ENCODE results near the gene PLXNA4.

Gene PLXNA4

GRCh38 chr7:132084776-132085388 is 491.4 kb downstream of the PLXNA4 start:
- no peak for TF ChIP-seq CTCF (IDR thresholded peaks at IDR 0.05; ENCODE audit: low read depth, low read length)
- no peak overlapping the region for H3K4me3 ChIP-seq (ENCODE audit: low read depth, low read length)

- no peak for TF ChIP-seq CTCF (IDR thresholded peaks at IDR 0.05; ENCODE audit: low read depth, low read length)
- no peak overlapping the region for H3K4me3 ChIP-seq (ENCODE audit: low read depth, low read length)
These were observed 492.6 kb downstream of the PLXNA4 start for GRCh38 chr7:132083537-132084123.

- no peak overlapping the region for H3K4me3 ChIP-seq (ENCODE audit: low read depth, low read length)
These were observed 493.1 kb downstream of the PLXNA4 start for GRCh38 chr7:132083126-132083525.

GRCh38 chr7:132082394-132082793 is 493.9 kb downstream of the PLXNA4 start:
- H3K4me3 ChIP-seq (ENCODE audit: low read depth, low read length): no peak overlapping the region
- no peak for TF ChIP-seq CTCF (IDR thresholded peaks at IDR 0.05; ENCODE audit: low read depth, low read length)

More at GRCh38 chr7:132083126-132083525, 493.1 kb downstream of the PLXNA4 start:
- TF ChIP-seq CTCF (IDR thresholded peaks at IDR 0.05; ENCODE audit: low read depth, low read length): no peak

GRCh38 chr7:132081686-132082085 is 494.6 kb downstream of the PLXNA4 start:
- TF ChIP-seq CTCF (IDR thresholded peaks at IDR 0.05; ENCODE audit: low read depth, low read length): no peak
- no peak overlapping the region for H3K4me3 ChIP-seq (ENCODE audit: low read depth, low read length)

GRCh38 chr7:132080967-132081668 is 495.2 kb downstream of the PLXNA4 start:
- no peak for TF ChIP-seq CTCF (IDR thresholded peaks at IDR 0.05; ENCODE audit: low read depth, low read length)

GRCh38 chr7:132080467-132080866 is 495.8 kb downstream of the PLXNA4 start:
- TF ChIP-seq CTCF (IDR thresholded peaks at IDR 0.05; ENCODE audit: low read depth, low read length): no peak

More at GRCh38 chr7:132080967-132081668, 495.2 kb downstream of the PLXNA4 start:
- no peak overlapping the region for H3K4me3 ChIP-seq (ENCODE audit: low read depth, low read length)

More at GRCh38 chr7:132080467-132080866, 495.8 kb downstream of the PLXNA4 start:
- H3K4me3 ChIP-seq (ENCODE audit: low read depth, low read length): no peak overlapping the region

Measured in WI38 (cell line).